Tibial nerve (tissue), 4 donors: Measurements from ENCODE around the gene SLIT3.

ENCODE experiments used
- EP300 ChIP-seq, 2 donors: sonication (generic); formaldehyde crosslinking; IDR thresholded peaks; one replicate each; pipeline ENCODE4 v1.6.1; 2017; ENCODE audit warnings: antibody characterized with exemption in 2 of 2, mild to moderate bottlenecking in 1 of 2
- POLR2A ChIP-seq, 2 donors: fragments of 450-650 bp; IDR thresholded peaks; one replicate each; pipeline ENCODE4 v1.6.1; 2017; ENCODE audit warnings: antibody characterized with exemption in 2 of 2, mild to moderate bottlenecking in 2 of 2, moderate library complexity in 2 of 2
- TF ChIP-seq, protein P1 (sequence below), 5 experiments: fragments of 200-600 bp in 3 of 5; fragments of 450-650 bp in 2 of 5; sonication (generic) in 3 of 5; IDR thresholded peaks; one replicate each; pipeline ENCODE4 v1.5.1; 2016 to 2019; ENCODE audit warnings: antibody characterized with exemption in 5 of 5, mild to moderate bottlenecking in 3 of 5, moderate library complexity in 2 of 5

DNA sequence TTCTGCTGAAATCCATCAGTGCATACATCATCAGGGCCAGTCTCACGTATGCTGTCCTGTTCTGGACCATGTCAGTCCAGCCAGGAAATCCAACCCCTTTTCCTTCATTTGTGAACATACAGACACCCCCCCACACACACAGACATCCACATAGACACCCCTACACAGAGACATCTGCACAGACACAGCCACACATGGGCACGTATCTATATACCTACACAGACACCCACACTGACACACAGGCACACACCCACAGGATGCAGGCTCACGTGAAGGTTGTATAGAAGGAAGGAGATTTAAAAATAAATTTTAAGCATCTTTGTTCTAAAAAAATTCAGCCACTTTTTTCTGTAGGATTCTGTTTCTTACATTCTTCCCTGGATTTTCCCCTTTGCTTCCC, 325.6 kb downstream of the SLIT3 start:
- TF ChIP-seq POLR2A (IDR thresholded peaks at IDR 0.05), result no peak
- TF ChIP-seq EP300 (IDR thresholded peaks at IDR 0.05), result no peak
- TF ChIP-seq, protein P1, sequence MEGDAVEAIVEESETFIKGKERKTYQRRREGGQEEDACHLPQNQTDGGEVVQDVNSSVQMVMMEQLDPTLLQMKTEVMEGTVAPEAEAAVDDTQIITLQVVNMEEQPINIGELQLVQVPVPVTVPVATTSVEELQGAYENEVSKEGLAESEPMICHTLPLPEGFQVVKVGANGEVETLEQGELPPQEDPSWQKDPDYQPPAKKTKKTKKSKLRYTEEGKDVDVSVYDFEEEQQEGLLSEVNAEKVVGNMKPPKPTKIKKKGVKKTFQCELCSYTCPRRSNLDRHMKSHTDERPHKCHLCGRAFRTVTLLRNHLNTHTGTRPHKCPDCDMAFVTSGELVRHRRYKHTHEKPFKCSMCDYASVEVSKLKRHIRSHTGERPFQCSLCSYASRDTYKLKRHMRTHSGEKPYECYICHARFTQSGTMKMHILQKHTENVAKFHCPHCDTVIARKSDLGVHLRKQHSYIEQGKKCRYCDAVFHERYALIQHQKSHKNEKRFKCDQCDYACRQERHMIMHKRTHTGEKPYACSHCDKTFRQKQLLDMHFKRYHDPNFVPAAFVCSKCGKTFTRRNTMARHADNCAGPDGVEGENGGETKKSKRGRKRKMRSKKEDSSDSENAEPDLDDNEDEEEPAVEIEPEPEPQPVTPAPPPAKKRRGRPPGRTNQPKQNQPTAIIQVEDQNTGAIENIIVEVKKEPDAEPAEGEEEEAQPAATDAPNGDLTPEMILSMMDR (IDR thresholded peaks at IDR 0.05), result no peak
